Lung (tissue), 12 donors: ENCODE results near the gene SIMC1. TPM values are rescaled to one million over a fixed set of nuclear protein-coding genes. Genes with fewer than 3 reads are reported as not detected.
"Not testable (repeated sequence)": the region's sequence is repeated elsewhere in the genome, so short reads cannot be mapped to it uniquely, and the experiment has no call there.

Experiments
- ATAC-seq: fragments of 200-7000 bp; cut with Tn5 transposase; one replicate; pipeline ENCODE4 v1.9.1; 2020; ENCODE audit warnings: moderate number of reproducible peaks; ENCODE audit not compliant: insufficient read depth, low FRiP score
- DNase-seq, 3 donors: peaks; one replicate each; pipeline ENCODE4 v3.0.0-alpha.2; 2013 to 2017
- H3K27ac ChIP-seq, 2 donors: one replicate each; pipeline ENCODE4 v1.5.1; 2013; ENCODE audit warnings: mild to moderate bottlenecking in 2 of 2, moderate library complexity in 2 of 2, control low read depth in 1 of 2, inconsistent platforms in 1 of 2, low read depth in 1 of 2, low read length in 1 of 2
- H3K27me3 ChIP-seq, 3 donors: one replicate each; pipeline ENCODE4 v1.5.1; 2013; ENCODE audit warnings: low read length in 2 of 3; ENCODE audit not compliant: control insufficient read depth in 3 of 3, insufficient read depth in 3 of 3
- H3K36me3 ChIP-seq, 4 donors: one replicate each; pipeline ENCODE4 v1.5.1; 2013; ENCODE audit warnings: low read length in 4 of 4, mild to moderate bottlenecking in 1 of 4, moderate library complexity in 1 of 4; ENCODE audit not compliant: control insufficient read depth in 4 of 4, insufficient read depth in 4 of 4
- H3K4me1 ChIP-seq, 5 donors: one replicate each; pipeline ENCODE4 v1.5.1; 2013; ENCODE audit warnings: low read length in 5 of 5, mild to moderate bottlenecking in 2 of 5, moderate library complexity in 1 of 5; ENCODE audit not compliant: control insufficient read depth in 5 of 5, insufficient read depth in 5 of 5
- H3K4me3 ChIP-seq: one replicate; pipeline ENCODE4 v1.5.1; 2013; ENCODE audit warnings: mild to moderate bottlenecking, control low read depth, moderate library complexity
- H3K9ac ChIP-seq, 2 donors: one replicate each; pipeline ENCODE4 v1.5.1; 2013; ENCODE audit warnings: low read length in 2 of 2, control low read depth in 1 of 2; ENCODE audit not compliant: insufficient read depth in 1 of 2
- H3K9me3 ChIP-seq, 4 donors: one replicate each; pipeline ENCODE4 v1.5.1; 2013; ENCODE audit warnings: low read length in 3 of 4, mild to moderate bottlenecking in 1 of 4, moderate library complexity in 1 of 4; ENCODE audit not compliant: control insufficient read depth in 4 of 4, insufficient read depth in 3 of 4
- WGBS, 2 donors: extraction: QIAGEN DNeasy Blood & Tissue Kit; methylation state at CpG; one replicate each; pipeline ENCODE4 v1.1.7; 2013; 5-methylcytosine and 5-hydroxymethylcytosine counted together
- polyA plus RNA-seq, 2 donors: library from polyadenylated mRNA; stranded (reverse); fragments of 200-250 nt; gene quantifications; one replicate each; pipeline ENCODE4 v1.2.1, GENCODE V29; 2013
- total RNA-seq, 2 donors: library from RNA; depleted of rRNA in 1 of 2; stranded (reverse); fragments of >200 nt in 1 of 2; gene quantifications; one replicate each; pipeline ENCODE4 v1.2.1, GENCODE V29; 2014 to 2021
- TF ChIP-seq, protein P1 (sequence below): IDR thresholded peaks from 2 replicates; pipeline ENCODE4 v1.5.1; 2012; ENCODE audit warnings: mild to moderate bottlenecking; ENCODE audit errors: control extremely low read depth, extremely low read depth
- donor health status: control.
- donor health status: control.
- donor health status: Bipolar disorder and iron deficiency.
- donor health status: healthy.
- donor health status: DM: yes; HTN: yes; CAD: no.

SIMC1 gene
- total and polyA plus RNA-seq, 4 donors = 3.7 to 20.9 (median 8.7) TPM

DNA sequence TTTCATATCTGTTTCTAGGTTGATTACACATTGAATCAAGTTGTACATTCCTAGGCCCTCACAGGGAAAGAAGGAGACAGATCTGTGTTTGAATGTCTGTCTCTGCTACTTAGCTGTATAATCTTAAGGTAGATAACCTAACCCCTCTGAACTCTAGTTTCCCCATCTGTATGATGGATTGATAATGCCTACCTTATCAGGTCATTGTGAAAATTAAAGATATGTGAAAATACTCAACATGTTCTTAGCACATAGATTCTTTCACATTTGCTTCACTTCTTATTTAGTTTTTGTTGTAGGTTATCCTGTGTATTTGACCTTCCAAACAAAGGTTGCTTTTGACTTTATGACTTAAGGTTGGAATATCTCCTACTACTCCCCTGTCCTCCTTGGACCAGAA lies 50.8 kb downstream of the SIMC1 start:
- ATAC-seq, H3K27me3 ChIP-seq, H3K4me3 ChIP-seq, DNase-seq, H3K36me3 ChIP-seq, H3K9ac ChIP-seq, H3K9me3 ChIP-seq, H3K27ac ChIP-seq, H3K4me1 ChIP-seq: not testable (repeated sequence)

DNA sequence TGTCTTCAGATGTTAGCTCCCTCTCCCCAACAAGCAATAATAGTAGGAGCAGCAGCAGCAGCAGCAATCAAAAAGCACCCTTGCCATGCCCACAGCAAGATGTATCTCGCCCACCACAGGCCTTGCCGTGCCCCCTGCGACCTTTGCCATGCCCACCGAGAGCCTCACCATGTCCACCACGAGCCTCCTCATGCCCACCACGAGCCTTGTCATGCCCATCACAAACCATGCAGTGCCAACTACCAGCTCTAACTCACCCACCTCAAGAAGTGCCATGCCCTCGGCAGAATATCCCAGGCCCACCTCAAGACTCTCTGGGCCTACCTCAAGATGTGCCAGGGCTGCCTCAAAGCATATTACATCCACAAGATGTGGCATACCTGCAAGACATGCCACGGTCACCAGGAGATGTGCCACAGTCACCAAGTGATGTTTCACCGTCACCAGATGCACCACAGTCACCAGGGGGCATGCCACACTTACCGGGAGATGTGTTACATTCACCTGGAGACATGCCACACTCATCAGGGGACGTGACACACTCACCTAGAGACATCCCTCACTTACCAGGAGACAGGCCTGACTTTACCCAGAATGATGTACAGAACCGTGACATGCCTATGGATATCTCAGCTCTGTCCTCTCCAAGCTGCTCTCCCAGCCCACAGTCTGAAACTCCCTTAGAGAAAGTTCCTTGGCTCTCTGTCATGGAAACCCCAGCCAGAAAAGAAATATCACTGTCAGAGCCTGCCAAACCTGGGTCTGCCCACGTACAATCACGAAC lies 52.0 kb downstream of the SIMC1 start:
- not testable (repeated sequence) for H3K36me3 ChIP-seq, H3K27me3 ChIP-seq, H3K9me3 ChIP-seq, H3K4me3 ChIP-seq, H3K27ac ChIP-seq, ATAC-seq, H3K9ac ChIP-seq, DNase-seq, H3K4me1 ChIP-seq
- 90 to 97% methylated on average over 13 to 14 of the region's 14 CpGs for WGBS, 2 donors

DNA sequence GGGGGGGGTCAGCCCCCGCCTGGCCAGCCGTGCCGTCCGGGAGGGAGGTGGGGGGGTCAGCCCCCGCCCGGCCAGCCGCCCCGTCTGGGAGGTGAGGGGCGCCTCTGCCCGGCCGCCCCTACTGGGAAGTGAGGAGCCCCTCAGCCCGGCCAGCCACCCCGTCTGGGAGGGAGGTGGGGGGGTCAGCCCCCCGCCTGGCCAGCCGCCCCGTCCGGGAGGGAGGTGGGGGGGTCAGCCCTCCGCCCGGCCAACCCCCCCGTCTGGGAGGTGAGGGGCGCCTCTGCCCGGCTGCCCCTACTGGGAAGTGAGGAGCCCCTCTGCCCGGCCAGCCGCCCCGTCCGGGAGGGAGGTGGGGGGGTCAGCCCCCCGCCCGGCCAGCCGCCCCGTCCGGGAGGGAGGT lies 67.1 kb downstream of the SIMC1 start:
- not testable (repeated sequence) for H3K9me3 ChIP-seq, H3K4me3 ChIP-seq, H3K9ac ChIP-seq, H3K27me3 ChIP-seq, H3K4me1 ChIP-seq, H3K36me3 ChIP-seq, ATAC-seq, DNase-seq, H3K27ac ChIP-seq
- WGBS, 2 donors = 96 to 97% methylated on average over 10 to 13 of the region's 31 CpGs

DNA sequence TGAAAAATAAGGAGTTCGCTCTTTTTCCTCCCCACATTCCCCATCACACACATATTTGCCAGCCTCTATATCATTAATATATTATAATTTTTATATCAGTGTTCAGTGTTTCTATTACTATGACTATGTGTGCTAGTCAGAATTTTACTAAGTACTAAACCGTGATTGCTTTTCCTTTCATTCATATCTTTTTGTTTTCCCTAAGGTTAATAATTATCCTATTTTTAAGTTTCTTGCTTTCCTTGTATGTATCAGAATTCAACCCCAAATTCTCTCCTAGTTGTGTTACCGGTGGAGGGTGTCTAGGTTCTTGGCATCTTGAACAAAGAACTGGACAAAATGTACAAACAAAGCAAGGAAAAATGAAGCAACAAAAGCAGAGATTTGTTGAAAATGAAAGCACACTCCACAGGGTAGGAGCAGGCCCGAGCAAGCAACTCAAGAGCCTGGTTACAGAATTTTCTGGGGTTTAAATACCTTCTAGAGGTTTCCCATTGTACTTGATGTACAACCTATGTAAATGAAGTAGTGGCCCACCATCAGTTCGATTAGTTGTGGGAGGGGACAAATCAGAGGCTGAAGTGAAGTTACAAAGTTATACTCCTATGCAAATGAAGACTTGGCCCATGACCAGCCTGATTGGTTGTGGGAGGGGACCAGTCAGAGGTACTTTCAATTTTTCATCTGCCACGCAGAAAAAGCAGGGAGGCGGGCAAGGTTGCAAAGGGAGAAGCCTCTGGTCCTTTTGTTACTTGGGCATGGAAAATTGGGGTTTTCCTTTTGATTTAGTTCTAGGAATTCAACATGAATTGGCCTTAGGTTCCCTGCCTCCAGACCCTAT lies 79.5 kb downstream of the SIMC1 start:
- H3K9me3 ChIP-seq = no peaks in the 10 kb centered on the region
- no peak overlapping the region for H3K4me3 ChIP-seq
- peak in 1 of 3 donors; percentile 3 for DNase-seq
- H3K27me3 ChIP-seq = no peaks in the 10 kb centered on the region
- TF ChIP-seq, protein P1, sequence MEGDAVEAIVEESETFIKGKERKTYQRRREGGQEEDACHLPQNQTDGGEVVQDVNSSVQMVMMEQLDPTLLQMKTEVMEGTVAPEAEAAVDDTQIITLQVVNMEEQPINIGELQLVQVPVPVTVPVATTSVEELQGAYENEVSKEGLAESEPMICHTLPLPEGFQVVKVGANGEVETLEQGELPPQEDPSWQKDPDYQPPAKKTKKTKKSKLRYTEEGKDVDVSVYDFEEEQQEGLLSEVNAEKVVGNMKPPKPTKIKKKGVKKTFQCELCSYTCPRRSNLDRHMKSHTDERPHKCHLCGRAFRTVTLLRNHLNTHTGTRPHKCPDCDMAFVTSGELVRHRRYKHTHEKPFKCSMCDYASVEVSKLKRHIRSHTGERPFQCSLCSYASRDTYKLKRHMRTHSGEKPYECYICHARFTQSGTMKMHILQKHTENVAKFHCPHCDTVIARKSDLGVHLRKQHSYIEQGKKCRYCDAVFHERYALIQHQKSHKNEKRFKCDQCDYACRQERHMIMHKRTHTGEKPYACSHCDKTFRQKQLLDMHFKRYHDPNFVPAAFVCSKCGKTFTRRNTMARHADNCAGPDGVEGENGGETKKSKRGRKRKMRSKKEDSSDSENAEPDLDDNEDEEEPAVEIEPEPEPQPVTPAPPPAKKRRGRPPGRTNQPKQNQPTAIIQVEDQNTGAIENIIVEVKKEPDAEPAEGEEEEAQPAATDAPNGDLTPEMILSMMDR = no peak
- no peak for ATAC-seq
- peaks cover 10 to 26% (median 12%) of the 10 kb centered on the region in 4 donors for H3K36me3 ChIP-seq
- WGBS, 2 donors = 78 to 84% methylated on average over 7 of the region's 7 CpGs
- H3K27ac ChIP-seq = no peak overlapping the region
- H3K9ac ChIP-seq = no peak overlapping the region
- no peaks in the 10 kb centered on the region for H3K4me1 ChIP-seq
